Osteocyte (in vitro differentiated cells): Measurements from ENCODE around the gene ACOXL. TPM values are rescaled to one million over a fixed set of nuclear protein-coding genes. Genes with fewer than 3 reads are reported as not detected.

ENCODE experiments used
- DNase-seq: peaks from one replicate; pipeline ENCODE4 v3.0.0; 2021; ENCODE audit warnings: mixed read lengths; ENCODE audit not compliant: unreplicated experiment; ENCODE audit errors: extremely low spot score
- H3K27ac Mint-ChIP-seq: one replicate; pipeline ENCODE4 v1.8.0; 2021; ENCODE audit warnings: mild to moderate bottlenecking, mixed read lengths; ENCODE audit not compliant: unreplicated experiment
- H3K27me3 Mint-ChIP-seq: one replicate; pipeline ENCODE4 v1.8.0; 2021; ENCODE audit warnings: mixed read lengths; ENCODE audit not compliant: unreplicated experiment
- H3K36me3 Mint-ChIP-seq: one replicate; pipeline ENCODE4 v1.8.0; 2021; ENCODE audit warnings: mixed read lengths; ENCODE audit not compliant: unreplicated experiment
- H3K4me1 Mint-ChIP-seq: one replicate; pipeline ENCODE4 v1.8.0; 2021; ENCODE audit warnings: mixed read lengths; ENCODE audit not compliant: unreplicated experiment
- H3K4me3 Mint-ChIP-seq: one replicate; pipeline ENCODE4 v1.8.0; 2021; ENCODE audit warnings: mild to moderate bottlenecking, moderate library complexity, mixed read lengths; ENCODE audit not compliant: unreplicated experiment
- H3K9me3 Mint-ChIP-seq: one replicate; pipeline ENCODE4 v1.8.0; 2021; ENCODE audit warnings: mixed read lengths; ENCODE audit not compliant: unreplicated experiment
- total RNA-seq: library from RNA; stranded (reverse); gene quantifications from 2 replicates; pipeline ENCODE4 v1.2.1, GENCODE V29; 2021
- TF ChIP-seq, protein P1 (sequence below): fragments of 200-600 bp; sonication (generic); IDR thresholded peaks from 2 replicates; pipeline ENCODE4 v1.5.0; 2021; ENCODE audit warnings: antibody characterized with exemption, mild to moderate bottlenecking, moderate library complexity

The ACOXL gene
- total RNA-seq, 1 donor from 2014 or later, result not detected

DNA sequence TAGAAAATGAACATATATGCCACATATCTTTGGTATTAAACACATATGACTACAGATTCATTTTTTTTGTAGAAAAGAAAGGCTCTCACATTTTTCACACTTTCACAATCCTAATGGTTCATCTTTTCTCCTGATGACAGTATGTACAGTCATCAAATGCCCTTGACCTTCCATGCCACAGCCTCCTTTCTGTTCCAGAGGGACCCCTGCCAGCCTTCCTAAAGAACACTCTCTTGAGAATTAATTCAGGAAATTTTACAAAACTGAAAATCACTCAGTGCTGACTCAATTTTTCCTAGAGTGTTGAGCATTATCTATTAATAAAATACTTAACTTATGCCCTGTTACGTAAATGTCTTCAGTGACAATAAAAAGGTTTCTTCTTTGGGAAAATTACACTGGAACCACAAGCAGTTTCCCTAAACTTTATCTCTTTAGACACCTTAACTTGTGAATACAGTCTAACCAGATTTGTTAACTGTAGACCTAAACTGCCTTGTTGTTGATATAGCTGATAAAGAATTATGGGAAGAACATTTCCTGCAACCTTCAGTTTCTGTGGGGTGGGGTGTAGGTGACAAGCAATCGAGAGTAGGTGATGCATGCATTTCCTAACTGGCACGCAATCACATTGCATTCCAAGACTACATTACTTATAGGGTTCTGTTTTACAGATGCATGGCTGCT, 15.3 kb upstream of the ACOXL start:
- no peaks in the 10 kb centered on the region for H3K36me3 Mint-ChIP-seq
- no peaks in the 10 kb centered on the region for H3K9me3 Mint-ChIP-seq
- TF ChIP-seq, protein P1, sequence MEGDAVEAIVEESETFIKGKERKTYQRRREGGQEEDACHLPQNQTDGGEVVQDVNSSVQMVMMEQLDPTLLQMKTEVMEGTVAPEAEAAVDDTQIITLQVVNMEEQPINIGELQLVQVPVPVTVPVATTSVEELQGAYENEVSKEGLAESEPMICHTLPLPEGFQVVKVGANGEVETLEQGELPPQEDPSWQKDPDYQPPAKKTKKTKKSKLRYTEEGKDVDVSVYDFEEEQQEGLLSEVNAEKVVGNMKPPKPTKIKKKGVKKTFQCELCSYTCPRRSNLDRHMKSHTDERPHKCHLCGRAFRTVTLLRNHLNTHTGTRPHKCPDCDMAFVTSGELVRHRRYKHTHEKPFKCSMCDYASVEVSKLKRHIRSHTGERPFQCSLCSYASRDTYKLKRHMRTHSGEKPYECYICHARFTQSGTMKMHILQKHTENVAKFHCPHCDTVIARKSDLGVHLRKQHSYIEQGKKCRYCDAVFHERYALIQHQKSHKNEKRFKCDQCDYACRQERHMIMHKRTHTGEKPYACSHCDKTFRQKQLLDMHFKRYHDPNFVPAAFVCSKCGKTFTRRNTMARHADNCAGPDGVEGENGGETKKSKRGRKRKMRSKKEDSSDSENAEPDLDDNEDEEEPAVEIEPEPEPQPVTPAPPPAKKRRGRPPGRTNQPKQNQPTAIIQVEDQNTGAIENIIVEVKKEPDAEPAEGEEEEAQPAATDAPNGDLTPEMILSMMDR, result no peak
- no peak overlapping the region for H3K4me3 Mint-ChIP-seq
- peaks cover 87% of the 10 kb centered on the region for H3K27me3 Mint-ChIP-seq
- H3K4me1 Mint-ChIP-seq, result peaks cover 11% of the 10 kb centered on the region
- no peak overlapping the region for H3K27ac Mint-ChIP-seq
- no peak for DNase-seq

DNA sequence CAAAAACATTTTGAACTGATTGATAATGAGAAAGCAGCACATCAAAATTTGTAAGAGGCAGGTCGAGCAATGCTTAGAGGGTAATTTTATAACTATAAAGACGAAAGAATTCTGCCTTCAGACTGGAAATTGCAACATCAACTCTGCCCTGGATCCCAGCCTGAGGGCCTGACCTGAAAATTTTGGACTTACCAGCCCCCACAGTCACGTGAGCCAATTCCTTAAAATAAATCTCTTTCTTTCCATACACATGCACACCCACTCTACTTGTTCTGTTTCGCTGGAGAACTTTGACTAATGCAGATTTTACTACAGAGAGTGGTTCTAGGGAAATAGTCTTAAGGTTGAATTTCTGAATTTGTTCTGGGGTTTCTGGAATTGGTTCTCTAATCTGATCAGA, 14.6 kb upstream of the ACOXL start:
- peaks cover 87% of the 10 kb centered on the region for H3K27me3 Mint-ChIP-seq
- H3K4me3 Mint-ChIP-seq, result no peak overlapping the region
- no peaks in the 10 kb centered on the region for H3K9me3 Mint-ChIP-seq
- peaks cover 11% of the 10 kb centered on the region for H3K4me1 Mint-ChIP-seq
- DNase-seq, result no peak
- no peaks in the 10 kb centered on the region for H3K36me3 Mint-ChIP-seq
- TF ChIP-seq, protein P1, result no peak
- no peak overlapping the region for H3K27ac Mint-ChIP-seq

DNA sequence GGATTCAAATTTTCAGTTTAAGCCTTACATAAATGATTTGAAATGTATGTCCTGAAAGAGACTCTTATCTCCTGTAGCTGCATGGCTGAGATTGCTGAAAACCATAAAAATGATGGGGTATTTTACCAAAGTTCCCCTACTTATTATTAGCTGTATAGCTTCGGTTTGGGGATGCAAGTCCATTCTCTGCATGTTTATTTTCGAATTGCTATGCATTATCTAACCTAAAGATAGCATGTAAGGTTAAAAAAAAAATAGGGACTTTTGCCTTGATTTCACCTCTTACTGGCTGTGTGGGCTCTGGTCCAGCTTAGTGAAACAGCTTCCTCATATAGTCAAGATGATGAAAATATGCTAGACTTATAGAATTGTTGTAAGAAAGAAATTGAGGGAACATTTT, 14.0 kb upstream of the ACOXL start:
- Mint-ChIP-seq H3K4me1 (peaks cover 11% of the 10 kb centered on the region), H3K9me3 (no peaks in the 10 kb centered on the region), H3K27me3 (peaks cover 85% of the 10 kb centered on the region), H3K27ac (no peak overlapping the region), H3K36me3 (no peaks in the 10 kb centered on the region), H3K4me3 (no peak overlapping the region)
- TF ChIP-seq, protein P1, result no peak
- DNase-seq, result no peak

DNA sequence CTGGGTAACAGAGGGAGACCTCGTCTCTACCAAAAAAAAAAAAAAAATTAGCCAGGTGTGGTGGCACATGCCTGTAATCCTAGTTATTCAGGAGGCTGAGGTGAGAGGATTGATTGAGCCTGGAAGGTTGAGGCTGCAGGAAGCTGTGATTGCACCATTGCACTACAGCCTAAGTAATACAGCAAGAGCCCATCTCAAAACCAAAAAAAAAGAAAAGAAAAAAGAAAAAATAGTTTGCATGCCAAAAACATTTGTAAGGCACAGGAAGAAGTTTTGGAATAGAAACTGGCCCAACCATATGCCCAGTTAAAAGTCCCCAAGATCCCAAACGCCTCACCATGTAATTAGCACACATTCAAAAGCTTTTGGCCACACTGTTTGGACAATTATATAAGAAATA, 13.4 kb upstream of the ACOXL start:
- Mint-ChIP-seq H3K4me3 (no peak overlapping the region), H3K27ac (no peak overlapping the region), H3K4me1 (peaks cover 11% of the 10 kb centered on the region)

DNA sequence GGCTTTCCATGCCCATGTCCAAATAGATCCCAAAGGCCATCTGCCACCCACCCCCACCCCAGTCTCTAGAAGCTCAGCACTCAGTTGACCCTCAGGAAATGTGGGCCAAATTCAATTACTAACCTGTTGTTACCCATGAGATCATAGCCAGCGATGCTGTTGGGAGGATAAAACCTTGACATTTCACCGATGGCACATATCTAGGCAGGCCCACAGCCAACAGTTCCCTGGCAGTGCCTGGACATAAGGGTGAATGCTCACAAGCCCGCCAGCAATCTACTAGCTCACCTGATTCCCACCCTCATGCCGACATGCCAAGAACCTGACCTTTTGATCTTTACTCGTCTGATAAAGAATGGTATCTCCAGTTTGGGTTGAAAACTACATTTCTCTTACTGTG, 11.8 kb upstream of the ACOXL start:
- Mint-ChIP-seq H3K4me1 (peaks cover 11% of the 10 kb centered on the region), H3K36me3 (no peaks in the 10 kb centered on the region), H3K4me3 (no peak overlapping the region), H3K9me3 (no peaks in the 10 kb centered on the region), H3K27me3 (peaks cover 76% of the 10 kb centered on the region), H3K27ac (no peak overlapping the region)
- TF ChIP-seq, protein P1, result no peak
- DNase-seq, result no peak

More for the DNA sequence above, 13.4 kb upstream of the ACOXL start:
- no peak for DNase-seq
- TF ChIP-seq, protein P1, result no peak
- Mint-ChIP-seq H3K27me3 (peaks cover 86% of the 10 kb centered on the region), H3K36me3 (no peaks in the 10 kb centered on the region), H3K9me3 (no peaks in the 10 kb centered on the region)
